ENCODE data around the gene SERPINE2.

The SERPINE2 gene

DNA sequence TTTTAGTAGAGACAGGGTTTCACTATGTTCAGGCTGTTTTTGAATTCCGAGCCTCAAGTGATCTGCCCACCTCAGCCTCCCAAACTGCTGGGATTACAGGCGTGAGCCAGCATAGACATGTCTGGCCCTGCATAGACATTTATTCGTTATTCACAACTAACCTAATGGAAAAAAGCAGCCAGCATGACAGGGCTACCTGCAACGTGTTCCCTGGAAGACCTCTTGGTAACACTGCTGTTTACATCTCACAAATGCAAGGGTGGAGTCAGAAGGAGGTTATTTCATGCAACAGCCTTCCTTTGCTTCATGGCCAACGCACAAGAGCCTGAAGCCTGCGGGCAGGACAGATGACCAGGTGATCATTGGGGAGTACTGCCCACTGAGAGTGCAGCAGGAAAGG is 9.2 kb downstream of the SERPINE2 start:
- no peak for DNase-seq (ENCODE audit: insufficient read length)
- no peak for FAIRE-seq
- TF ChIP-seq POLR2AphosphoS5 (IDR thresholded peaks at IDR 0.05; ENCODE audit: low read depth, low read length): no peak
- no peak for TF ChIP-seq TAF1 (IDR thresholded peaks at IDR 0.05; ENCODE audit: borderline replicate concordance, low read depth, low read length)

DNA sequence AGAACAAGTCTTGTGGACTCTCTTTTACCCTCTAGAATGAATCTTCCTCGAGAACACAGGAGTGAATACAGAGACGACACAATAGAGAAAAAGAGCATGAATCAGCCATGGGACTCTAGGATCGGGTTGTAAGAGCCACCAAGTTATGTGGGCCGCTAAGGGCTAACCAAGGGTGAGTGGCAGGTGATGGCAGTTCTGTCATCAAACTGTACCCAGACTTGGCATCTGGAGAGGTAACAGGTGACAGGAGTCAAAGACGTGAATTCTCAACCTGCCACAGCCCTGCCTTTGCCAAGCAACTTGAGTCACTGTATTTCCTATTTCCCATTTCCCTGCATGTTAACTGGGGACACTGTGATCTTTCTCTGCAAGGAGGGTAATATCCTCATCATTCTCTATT is 11.2 kb downstream of the SERPINE2 start:
- FAIRE-seq (no peak), DNase-seq (ENCODE audit: insufficient read length) (no peak)
- TF ChIP-seq POLR2AphosphoS5 (IDR thresholded peaks at IDR 0.05; ENCODE audit: low read depth, low read length) (no peak), POLR2A (IDR thresholded peaks at IDR 0.05; ENCODE audit: low read depth, low read length) (no peak)

DNA sequence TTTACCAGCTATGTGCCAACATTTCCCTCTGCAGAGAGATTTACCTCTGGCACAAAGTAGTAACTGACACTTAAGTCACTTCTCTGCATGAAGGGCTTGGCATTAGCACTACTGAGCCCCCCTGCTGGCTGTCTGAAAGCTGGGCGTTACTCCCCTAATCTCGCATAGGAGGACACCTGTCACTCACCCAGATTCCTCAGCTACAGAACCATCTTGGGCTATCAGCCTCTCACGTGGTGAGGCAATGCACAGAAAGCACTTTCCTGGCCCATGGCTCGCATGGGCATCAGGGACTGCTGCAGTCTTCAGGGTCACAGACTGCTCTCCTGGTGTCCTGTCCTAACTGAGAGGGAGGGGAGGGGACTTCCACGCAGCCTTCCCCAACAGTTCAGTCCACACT is 12.0 kb downstream of the SERPINE2 start:
- DNase-seq (ENCODE audit: insufficient read length) (no peak), FAIRE-seq (no peak)
- no peak for TF ChIP-seq POLR2AphosphoS5 (IDR thresholded peaks at IDR 0.05; ENCODE audit: low read depth, low read length)

DNA sequence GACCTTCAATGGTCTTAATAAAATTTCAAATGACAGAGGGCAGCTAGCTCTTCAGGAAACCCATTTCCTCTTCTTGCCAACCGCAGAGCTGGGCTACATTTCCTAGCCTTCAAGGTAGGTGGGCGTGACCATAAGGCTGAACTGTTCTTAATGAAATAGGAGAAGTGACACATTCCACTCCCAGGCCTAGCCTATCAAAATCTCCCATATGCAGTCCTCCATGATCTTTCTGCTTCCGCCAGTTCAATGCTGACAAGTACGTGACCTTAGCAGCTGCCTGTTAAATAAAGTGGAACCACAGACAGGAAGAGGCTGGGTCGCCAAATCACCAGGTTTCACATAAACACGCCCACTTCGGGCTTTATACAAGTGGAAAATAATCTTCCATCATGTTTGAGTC is 13.2 kb downstream of the SERPINE2 start:
- TF ChIP-seq TAF1 (IDR thresholded peaks at IDR 0.05; ENCODE audit: borderline replicate concordance, low read depth, low read length): no peak
- TF ChIP-seq POLR2A (IDR thresholded peaks at IDR 0.05; ENCODE audit: low read depth, low read length): no peak
- TF ChIP-seq POLR2AphosphoS5 (IDR thresholded peaks at IDR 0.05; ENCODE audit: low read depth, low read length): no peak
- FAIRE-seq (peak; percentile 69), DNase-seq (ENCODE audit: insufficient read length) (no peak)

DNA sequence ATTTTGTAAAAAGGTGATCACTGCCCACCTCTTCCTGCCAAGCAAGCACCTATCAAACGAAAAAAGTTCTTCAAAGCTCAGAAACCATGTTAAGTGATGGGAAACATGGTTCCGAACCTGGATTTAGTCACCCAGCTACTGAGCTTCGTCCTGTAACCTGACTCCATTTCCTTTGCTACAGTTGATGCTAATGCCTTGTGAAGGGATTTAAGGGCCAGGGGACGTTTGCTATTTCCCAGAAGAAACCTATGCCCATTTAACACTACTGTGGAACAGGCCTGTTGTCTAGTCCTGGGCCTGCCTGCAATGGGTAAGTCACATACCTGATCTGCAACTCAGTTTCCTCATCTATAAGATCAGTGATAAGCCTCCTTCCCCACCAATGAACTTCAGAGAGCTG is 14.8 kb downstream of the SERPINE2 start:
- TF ChIP-seq TAF1 (IDR thresholded peaks at IDR 0.05; ENCODE audit: borderline replicate concordance, low read depth, low read length) (no peak), POLR2AphosphoS5 (IDR thresholded peaks at IDR 0.05; ENCODE audit: low read depth, low read length) (no peak), POLR2A (IDR thresholded peaks at IDR 0.05; ENCODE audit: low read depth, low read length) (no peak)
- no peak for FAIRE-seq

DNA sequence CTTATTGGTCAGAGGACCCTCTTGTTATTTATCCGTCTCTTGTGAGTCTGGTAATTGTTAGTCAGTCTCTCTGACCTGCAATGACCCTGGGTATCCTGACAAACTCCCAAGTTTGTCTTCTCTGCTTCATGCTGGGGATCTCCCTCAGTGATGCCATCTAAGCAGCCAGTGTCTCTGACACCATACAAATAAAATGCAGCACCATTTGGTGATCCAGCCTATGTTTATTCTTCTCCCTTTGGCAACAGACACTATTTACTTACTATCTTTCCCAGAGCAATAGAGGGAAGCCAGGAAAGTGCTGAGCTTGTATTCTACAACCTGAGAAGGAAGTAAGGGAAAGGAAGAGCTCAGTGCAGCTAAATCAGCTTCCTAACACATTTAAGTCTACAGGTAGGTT is 15.9 kb downstream of the SERPINE2 start:
- no peak for FAIRE-seq
- TF ChIP-seq POLR2A (IDR thresholded peaks at IDR 0.05; ENCODE audit: low read depth, low read length): no peak
- no peak for TF ChIP-seq POLR2AphosphoS5 (IDR thresholded peaks at IDR 0.05; ENCODE audit: low read depth, low read length)
- TF ChIP-seq TAF1 (IDR thresholded peaks at IDR 0.05; ENCODE audit: borderline replicate concordance, low read depth, low read length): no peak
- DNase-seq (ENCODE audit: insufficient read length): no peak

More for the DNA sequence above, 14.8 kb downstream of the SERPINE2 start:
- DNase-seq (ENCODE audit: insufficient read length): no peak

DNA sequence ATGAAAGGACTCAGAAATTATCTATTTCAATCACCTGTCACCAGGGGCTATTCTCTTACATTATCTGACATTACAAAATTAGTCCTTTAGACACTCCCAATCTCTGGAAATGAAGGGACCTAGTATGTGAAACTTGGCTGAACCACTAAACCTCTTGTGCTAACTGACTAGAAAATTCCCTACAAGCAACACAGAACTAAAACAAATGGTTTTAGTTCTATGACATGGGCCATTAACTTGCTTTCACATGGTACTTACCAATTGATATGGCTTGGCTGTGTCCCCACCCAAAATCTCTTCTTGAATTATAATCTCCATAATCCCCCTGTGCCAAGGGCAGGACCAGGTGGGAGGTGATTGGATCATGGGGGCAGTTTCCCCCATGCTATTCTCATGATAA is 16.6 kb downstream of the SERPINE2 start:
- TF ChIP-seq POLR2A (IDR thresholded peaks at IDR 0.05; ENCODE audit: low read depth, low read length) (no peak), TAF1 (IDR thresholded peaks at IDR 0.05; ENCODE audit: borderline replicate concordance, low read depth, low read length) (no peak), POLR2AphosphoS5 (IDR thresholded peaks at IDR 0.05; ENCODE audit: low read depth, low read length) (no peak)
- FAIRE-seq: no peak
- DNase-seq (ENCODE audit: insufficient read length): no peak

DNA sequence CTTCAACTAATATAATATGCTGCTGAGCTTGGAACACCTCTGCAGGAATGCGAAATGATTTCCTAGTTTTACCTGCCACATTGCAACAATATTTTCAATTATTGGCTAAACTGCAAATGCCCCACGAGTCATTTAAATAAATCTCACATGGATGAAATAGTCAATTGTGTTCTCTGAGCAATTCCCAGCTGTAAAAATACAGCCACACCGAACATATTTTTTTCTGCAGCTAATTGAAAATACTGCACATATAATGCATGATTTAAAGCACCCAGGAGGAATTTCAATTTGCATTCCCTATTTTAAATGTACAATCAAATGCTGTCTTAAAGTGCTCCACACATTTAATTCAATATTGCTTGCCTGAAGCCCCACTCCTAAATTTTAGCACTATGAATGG is 18.6 kb downstream of the SERPINE2 start:
- no peak for TF ChIP-seq POLR2A (IDR thresholded peaks at IDR 0.05; ENCODE audit: low read depth, low read length)
- TF ChIP-seq TAF1 (IDR thresholded peaks at IDR 0.05; ENCODE audit: borderline replicate concordance, low read depth, low read length): no peak
- TF ChIP-seq POLR2AphosphoS5 (IDR thresholded peaks at IDR 0.05; ENCODE audit: low read depth, low read length): no peak
- FAIRE-seq: no peak
- DNase-seq (ENCODE audit: insufficient read length): no peak

DNA sequence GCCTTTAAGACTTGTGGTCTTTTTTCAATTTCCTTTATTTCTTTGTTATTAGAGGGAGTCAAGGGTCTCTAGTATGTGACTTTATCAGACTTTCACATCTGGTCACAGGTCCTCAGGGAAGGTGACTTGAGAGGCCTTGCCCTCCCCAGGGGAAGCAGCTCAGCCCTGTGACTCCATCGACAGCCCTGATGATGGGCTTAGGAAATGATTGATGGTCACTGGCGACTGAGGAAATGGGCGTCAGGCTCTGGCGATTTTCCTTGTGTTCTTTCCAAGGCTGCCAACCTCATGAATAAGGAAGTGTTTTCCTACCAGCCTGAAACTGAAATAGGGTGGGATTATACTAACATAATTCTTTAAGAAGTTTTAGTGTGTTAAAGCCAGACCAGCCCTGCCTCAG is 21.1 kb downstream of the SERPINE2 start:
- TF ChIP-seq POLR2AphosphoS5 (IDR thresholded peaks at IDR 0.05; ENCODE audit: low read depth, low read length) (no peak), TAF1 (IDR thresholded peaks at IDR 0.05; ENCODE audit: borderline replicate concordance, low read depth, low read length) (no peak), POLR2A (IDR thresholded peaks at IDR 0.05; ENCODE audit: low read depth, low read length) (no peak)
- FAIRE-seq (no peak), DNase-seq (ENCODE audit: insufficient read length) (no peak)

DNA sequence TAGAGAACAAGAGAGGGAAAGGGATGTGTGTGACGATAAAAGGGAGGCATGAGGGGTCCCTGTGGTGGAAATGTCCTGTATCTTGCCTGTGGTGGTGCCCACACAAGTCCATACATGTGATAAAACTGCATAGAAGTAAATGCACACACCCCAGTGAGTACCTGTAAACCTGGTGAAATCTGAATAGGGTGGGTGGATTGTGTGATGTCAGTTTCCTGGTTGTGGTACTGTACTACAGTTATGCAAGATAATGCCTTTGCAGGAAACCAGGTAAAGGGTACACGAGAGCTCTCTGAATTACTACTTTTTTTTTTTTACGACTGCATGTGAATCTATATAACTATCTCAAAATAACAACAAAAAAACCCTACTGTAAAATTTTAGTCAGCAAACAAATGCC is 22.1 kb downstream of the SERPINE2 start:
- FAIRE-seq (no peak), DNase-seq (ENCODE audit: insufficient read length) (no peak)
- TF ChIP-seq POLR2AphosphoS5 (IDR thresholded peaks at IDR 0.05; ENCODE audit: low read depth, low read length) (no peak), TAF1 (IDR thresholded peaks at IDR 0.05; ENCODE audit: borderline replicate concordance, low read depth, low read length) (no peak), POLR2A (IDR thresholded peaks at IDR 0.05; ENCODE audit: low read depth, low read length) (no peak)

DNA sequence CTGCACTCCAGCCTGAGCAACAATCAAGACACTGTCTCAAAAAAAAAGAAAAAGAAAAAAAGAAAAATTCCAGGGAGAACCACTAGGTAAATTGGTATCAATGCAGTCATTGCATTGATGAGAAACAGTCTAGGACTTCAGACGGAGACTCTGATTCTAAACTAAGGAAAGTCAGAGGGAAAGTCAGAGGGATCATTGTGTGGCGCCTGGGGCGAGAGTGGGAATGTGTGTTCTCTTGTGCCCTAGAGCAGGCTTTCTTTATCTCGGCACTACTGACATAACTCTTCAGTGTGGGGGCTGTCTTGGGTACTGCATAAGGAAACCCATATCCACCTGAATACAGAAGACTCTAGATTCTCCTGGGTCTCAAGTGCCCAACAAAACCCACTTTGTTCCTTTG is 24.8 kb downstream of the SERPINE2 start:
- FAIRE-seq (no peak), DNase-seq (ENCODE audit: insufficient read length) (no peak)
- no peak for TF ChIP-seq POLR2A (IDR thresholded peaks at IDR 0.05; ENCODE audit: low read depth, low read length)
- no peak for TF ChIP-seq TAF1 (IDR thresholded peaks at IDR 0.05; ENCODE audit: borderline replicate concordance, low read depth, low read length)
- TF ChIP-seq POLR2AphosphoS5 (IDR thresholded peaks at IDR 0.05; ENCODE audit: low read depth, low read length): no peak

DNA sequence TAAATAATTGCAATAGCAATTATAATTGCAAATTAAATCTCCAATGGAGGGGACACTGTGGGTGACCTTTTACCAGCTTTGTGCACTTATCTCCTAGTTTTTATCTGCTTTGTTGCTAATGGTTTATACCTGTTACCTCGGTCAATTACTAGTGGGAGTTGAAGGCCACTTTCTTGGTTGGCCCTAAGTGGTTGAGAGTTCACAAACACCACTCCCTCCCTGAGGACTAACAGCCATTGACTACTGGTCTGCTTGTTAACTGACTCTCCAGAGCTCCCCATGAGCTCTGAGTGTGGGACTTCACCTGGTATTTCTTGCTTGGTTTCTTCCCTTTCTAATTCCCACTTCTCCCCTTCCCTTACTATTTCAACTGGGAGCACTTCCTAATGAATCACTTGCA is 27.2 kb downstream of the SERPINE2 start:
- TF ChIP-seq POLR2AphosphoS5 (IDR thresholded peaks at IDR 0.05; ENCODE audit: low read depth, low read length) (no peak), TAF1 (IDR thresholded peaks at IDR 0.05; ENCODE audit: borderline replicate concordance, low read depth, low read length) (no peak), POLR2A (IDR thresholded peaks at IDR 0.05; ENCODE audit: low read depth, low read length) (no peak)
- DNase-seq (ENCODE audit: insufficient read length) (no peak), FAIRE-seq (no peak)

DNA sequence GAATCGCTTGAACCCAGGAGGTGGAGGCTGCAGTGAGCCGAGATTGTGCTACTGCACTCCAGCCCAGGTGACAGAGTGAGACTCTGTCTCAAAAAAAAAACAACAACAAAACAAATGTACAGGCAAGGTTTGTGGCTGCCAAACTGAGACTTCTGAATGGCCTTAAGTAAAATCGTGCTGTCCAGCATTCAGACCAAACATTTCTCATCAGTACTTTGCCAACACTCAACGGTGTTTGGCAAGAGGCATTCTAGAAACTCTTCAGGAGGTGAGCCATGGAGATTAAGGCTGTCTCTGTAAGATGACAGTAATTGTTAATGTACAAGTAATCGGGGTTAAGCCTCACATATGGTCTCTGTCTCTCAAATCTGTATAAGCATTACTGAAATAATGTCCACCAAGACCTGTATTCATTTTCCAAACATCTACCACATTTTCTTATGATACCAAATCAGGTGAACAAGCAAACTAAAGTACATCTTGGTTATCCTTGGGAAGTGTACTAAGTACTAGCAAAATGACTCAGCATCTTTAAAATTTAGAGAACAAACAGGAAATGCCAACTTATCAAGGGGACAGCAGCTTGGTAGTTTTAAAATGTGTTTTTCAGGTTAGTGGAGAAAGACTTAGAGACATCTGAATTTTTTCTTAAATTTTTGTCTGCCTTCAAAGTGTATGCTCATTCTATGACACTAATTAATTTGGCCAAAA is 29.3 kb downstream of the SERPINE2 start:
- TF ChIP-seq POLR2A (IDR thresholded peaks at IDR 0.05; ENCODE audit: low read depth, low read length) (no peak), POLR2AphosphoS5 (IDR thresholded peaks at IDR 0.05; ENCODE audit: low read depth, low read length) (no peak), TAF1 (IDR thresholded peaks at IDR 0.05; ENCODE audit: borderline replicate concordance, low read depth, low read length) (no peak)
- FAIRE-seq (no peak), DNase-seq (ENCODE audit: insufficient read length) (no peak)
